CD4-positive, alpha-beta memory T cell (primary cell): ENCODE results near the gene CASP6. TPM values are rescaled to one million over a fixed set of nuclear protein-coding genes. Genes with fewer than 3 reads are reported as not detected.

Source experiments
- CTCF ChIA-PET: fragments of 350-600 bp; sonication (Branson Sonifier 250); formaldehyde crosslinking; loops from one replicate; lab custom pipeline; 2021; ENCODE audit warnings: inconsistent platforms; ENCODE audit not compliant: partially characterized antibody; lab: Charles Lee
- POLR2A ChIA-PET: fragments of 350-600 bp; sonication (Branson Sonifier 250); formaldehyde crosslinking; loops from one replicate; lab custom pipeline; 2021; ENCODE audit not compliant: partially characterized antibody; lab: Charles Lee
- DNase-seq, 5 donors: peaks; one replicate each; pipeline versions ENCODE4 v3.0.0 to v3.0.0-alpha.2; 2020 to 2022; ENCODE audit warnings: mixed read lengths in 1 of 5
- H3K27ac ChIP-seq: one replicate; pipeline ENCODE4 v1.7.0; 2013; ENCODE audit warnings: low read depth, low read length
- H3K27me3 ChIP-seq: 2 replicates; pipeline ENCODE4 v1.7.0; 2013; ENCODE audit warnings: mild to moderate bottlenecking, low read length, moderate library complexity; ENCODE audit not compliant: insufficient read depth
- H3K36me3 ChIP-seq: 2 replicates; pipeline ENCODE4 v1.7.0; 2013; ENCODE audit warnings: mild to moderate bottlenecking, low read length, moderate library complexity; ENCODE audit not compliant: insufficient read depth
- H3K4me1 ChIP-seq: 2 replicates; pipeline ENCODE4 v1.7.0; 2013; ENCODE audit warnings: mild to moderate bottlenecking, low read length, moderate library complexity; ENCODE audit not compliant: insufficient read depth
- H3K4me3 ChIP-seq, 2 donors: one replicate each; pipeline ENCODE4 v1.7.0; 2013; ENCODE audit warnings: low read length in 2 of 2, mild to moderate bottlenecking in 1 of 2
- H3K9me3 ChIP-seq, 2 donors: one replicate each; pipeline ENCODE4 v1.7.0; 2013; ENCODE audit warnings: low read length in 2 of 2, control low read depth in 1 of 2; ENCODE audit not compliant: control insufficient read depth in 1 of 2
- H3K27ac Mint-ChIP-seq, 7 donors: one replicate each; pipeline ENCODE4 v1.8.0; 2020 to 2021; ENCODE audit warnings: mixed read lengths in 7 of 7, mild to moderate bottlenecking in 6 of 7, inconsistent platforms in 3 of 7, moderate library complexity in 3 of 7
- H3K27me3 Mint-ChIP-seq, 2 donors: one replicate each; pipeline ENCODE4 v1.8.0; 2020 to 2021; ENCODE audit warnings: mixed read lengths in 2 of 2
- H3K36me3 Mint-ChIP-seq, 2 donors: one replicate each; pipeline ENCODE4 v1.8.0; 2020 to 2021; ENCODE audit warnings: mixed read lengths in 2 of 2, inconsistent platforms in 1 of 2, mild to moderate bottlenecking in 1 of 2
- H3K4me1 Mint-ChIP-seq, 4 donors: one replicate each; pipeline ENCODE4 v1.8.0; 2020 to 2021; ENCODE audit warnings: mixed read lengths in 4 of 4, mild to moderate bottlenecking in 1 of 4
- H3K4me3 Mint-ChIP-seq, 8 donors: one replicate each; pipeline ENCODE4 v1.8.0; 2020 to 2021; ENCODE audit warnings: mixed read lengths in 8 of 8, mild to moderate bottlenecking in 7 of 8, moderate library complexity in 6 of 8, inconsistent platforms in 3 of 8
- H3K9me3 Mint-ChIP-seq, 8 donors: one replicate each; pipeline ENCODE4 v1.8.0; 2020 to 2021; ENCODE audit warnings: mixed read lengths in 8 of 8, mild to moderate bottlenecking in 5 of 8, inconsistent platforms in 3 of 8, moderate library complexity in 1 of 8
- intact Hi-C: fragments of 100-400 bp; cut with micrococcal nuclease; formaldehyde crosslinking; loops from one replicate; pipeline ENCODE4 v1.15.1; 2023
- polyA plus RNA-seq, 2 donors: library from polyadenylated mRNA; unstranded; fragments of 300-500 nt; fragmentation: Illumina TruSeq; gene quantifications; one replicate each; pipeline ENCODE4 v1.2.3, GENCODE V29; 2021
- total RNA-seq, 2 experiments: library from RNA; stranded (reverse); gene quantifications; one replicate each; pipeline ENCODE4 v1.2.3, GENCODE V29; 2021

Gene CASP6
- total and polyA plus RNA-seq, 4 experiments from 2014 or later = 16.5 to 115 (median 59.6) TPM

- no peak overlapping the region for H3K4me3 Mint-ChIP-seq
- Histone ChIP-seq H3K27me3 (no peaks in the 10 kb centered on the region), H3K9me3 (no peaks in the 10 kb centered on the region), H3K27ac (no peak overlapping the region), H3K4me1 (peaks cover 7% of the 10 kb centered on the region), H3K4me3 (no peak overlapping the region), H3K36me3 (no peaks in the 10 kb centered on the region)
- peaks cover 34 to 46% of the 10 kb centered on the region in 2 donors for H3K36me3 Mint-ChIP-seq
- H3K4me1 Mint-ChIP-seq = peaks cover 19 to 45% (median 27%) of the 10 kb centered on the region in 4 donors
- H3K27me3 Mint-ChIP-seq = no peaks in the 10 kb centered on the region
- ChIA-PET POLR2A (no interaction called here), CTCF (interaction anchor here (1.5 kb wide), 1 partner anchor 116 kb away, joined by 4 read pairs; no protein-coding TSS in a partner anchor)
- intact Hi-C loops = no loop called here
- H3K9me3 Mint-ChIP-seq = no peaks in the 10 kb centered on the region
- DNase-seq = no peak
- H3K27ac Mint-ChIP-seq = peak overlapping the region in 6 of 7 donors; percentile 11 to 77 (median 58)
Measured at GRCh38 chr4:109676886-109677285, 26.4 kb downstream of the CASP6 start.

- H3K27me3 ChIP-seq = no peaks in the 10 kb centered on the region
- H3K4me1 ChIP-seq = no peaks in the 10 kb centered on the region
- H3K9me3 Mint-ChIP-seq = peaks cover 0 to 10% (median 5%) of the 10 kb centered on the region in 8 donors
- ChIA-PET POLR2A (no interaction called here), CTCF (interaction anchor here (1.1 kb wide), 1 partner anchor 28 kb away, joined by 3 read pairs; no protein-coding TSS in a partner anchor)
- H3K4me3 Mint-ChIP-seq = no peak overlapping the region
- peaks cover 36 to 48% of the 10 kb centered on the region in 2 donors for H3K36me3 Mint-ChIP-seq
- no peaks in the 10 kb centered on the region for H3K36me3 ChIP-seq
- intact Hi-C loops = no loop called here
- no peak overlapping the region for H3K4me3 ChIP-seq
- H3K4me1 Mint-ChIP-seq = peaks cover 14 to 42% (median 31%) of the 10 kb centered on the region in 4 donors
- peak overlapping the region in 5 of 7 donors; percentile 44 to 87 (median 55) for H3K27ac Mint-ChIP-seq
- no peak overlapping the region for H3K27ac ChIP-seq
- no peaks in the 10 kb centered on the region for H3K27me3 Mint-ChIP-seq
- H3K9me3 ChIP-seq = no peaks in the 10 kb centered on the region
- no peak for DNase-seq
Measured at GRCh38 chr4:109675843-109676242, 27.4 kb downstream of the CASP6 start.

- Histone ChIP-seq H3K27me3 (no peaks in the 10 kb centered on the region), H3K4me1 (no peaks in the 10 kb centered on the region), H3K9me3 (no peaks in the 10 kb centered on the region), H3K27ac (no peak overlapping the region), H3K36me3 (no peaks in the 10 kb centered on the region), H3K4me3 (no peak overlapping the region)
- H3K27me3 Mint-ChIP-seq = no peaks in the 10 kb centered on the region
- H3K27ac Mint-ChIP-seq = peak overlapping the region in 4 of 7 donors; percentile 18 to 68 (median 48)
- intact Hi-C loops = no loop called here
- POLR2A ChIA-PET = no interaction called here
- H3K4me1 Mint-ChIP-seq = peaks cover 10 to 36% (median 25%) of the 10 kb centered on the region in 4 donors
- DNase-seq = no peak
- H3K4me3 Mint-ChIP-seq = no peak overlapping the region
- CTCF ChIA-PET = interaction anchor here (1.1 kb wide), 1 partner anchor 29 kb away, joined by 3 read pairs; no protein-coding TSS in a partner anchor
- H3K36me3 Mint-ChIP-seq = peaks cover 33 to 45% of the 10 kb centered on the region in 2 donors
- H3K9me3 Mint-ChIP-seq = peaks cover 0 to 11% (median 5%) of the 10 kb centered on the region in 8 donors
Measured at GRCh38 chr4:109675181-109675580, 28.1 kb downstream of the CASP6 start.

GRCh38 chr4:109673303-109673702, 29.9 kb downstream of the CASP6 start:
- intact Hi-C loops = no loop called here
- H3K4me1 Mint-ChIP-seq = peaks cover 20 to 51% (median 37%) of the 10 kb centered on the region in 4 donors
- CTCF ChIA-PET = no interaction called here
- Histone ChIP-seq H3K4me1 (peaks cover 12% of the 10 kb centered on the region), H3K4me3 (no peak overlapping the region), H3K9me3 (no peaks in the 10 kb centered on the region), H3K36me3 (no peaks in the 10 kb centered on the region), H3K27me3 (no peaks in the 10 kb centered on the region), H3K27ac (no peak overlapping the region)
- no peak for DNase-seq
- POLR2A ChIA-PET = interaction anchor here (0.6 kb wide), 1 partner anchor 16 kb away, joined by 4 read pairs; no protein-coding TSS in a partner anchor
- peak overlapping the region in 1 of 7 donors; percentile 30 for H3K27ac Mint-ChIP-seq
- H3K4me3 Mint-ChIP-seq = no peak overlapping the region
- no peaks in the 10 kb centered on the region for H3K27me3 Mint-ChIP-seq
- peaks cover 34 to 48% of the 10 kb centered on the region in 2 donors for H3K36me3 Mint-ChIP-seq
- H3K9me3 Mint-ChIP-seq = peaks cover 0 to 11% (median 5%) of the 10 kb centered on the region in 8 donors

- no peaks in the 10 kb centered on the region for H3K27me3 ChIP-seq
- H3K36me3 Mint-ChIP-seq = peaks cover 33 to 46% of the 10 kb centered on the region in 2 donors
- no peak overlapping the region for H3K4me3 Mint-ChIP-seq
- H3K4me1 ChIP-seq = peaks cover 18% of the 10 kb centered on the region
- no peaks in the 10 kb centered on the region for H3K9me3 ChIP-seq
- H3K27me3 Mint-ChIP-seq = no peaks in the 10 kb centered on the region
- H3K27ac Mint-ChIP-seq = peak overlapping the region in 3 of 7 donors; percentile 38 to 56 (median 39)
- H3K27ac ChIP-seq = no peak overlapping the region
- CTCF ChIA-PET = no interaction called here
- intact Hi-C loops = no loop called here
- H3K4me3 ChIP-seq = no peak overlapping the region
- no peak for DNase-seq
- POLR2A ChIA-PET = interaction anchor here (0.7 kb wide), 2 partner anchors 24 to 30 kb away, joined by 3 read pairs; no protein-coding TSS in a partner anchor
- H3K9me3 Mint-ChIP-seq = peaks cover 0 to 11% (median 5%) of the 10 kb centered on the region in 8 donors
- H3K4me1 Mint-ChIP-seq = peaks cover 27 to 57% (median 44%) of the 10 kb centered on the region in 4 donors
- no peaks in the 10 kb centered on the region for H3K36me3 ChIP-seq
Measured at GRCh38 chr4:109672169-109672930, 30.9 kb downstream of the CASP6 start.

- Mint-ChIP-seq H3K9me3 (peaks cover 0 to 11% (median 5%) of the 10 kb centered on the region in 8 donors), H3K4me3 (no peak overlapping the region), H3K27me3 (no peaks in the 10 kb centered on the region), H3K36me3 (peaks cover 31 to 49% of the 10 kb centered on the region in 2 donors), H3K27ac (peak overlapping the region in 4 of 7 donors; percentile 39 to 77 (median 52)), H3K4me1 (peaks cover 32 to 61% (median 50%) of the 10 kb centered on the region in 4 donors)
- H3K36me3 ChIP-seq = no peaks in the 10 kb centered on the region
- intact Hi-C loops = no loop called here
- H3K27ac ChIP-seq = no peak overlapping the region
- H3K4me1 ChIP-seq = peaks cover 28% of the 10 kb centered on the region
- ChIA-PET CTCF (no interaction called here), POLR2A (interaction anchor here (0.7 kb wide), 2 partner anchors 22 to 23 kb away, joined by 3 read pairs; no protein-coding TSS in a partner anchor)
- H3K4me3 ChIP-seq = no peak overlapping the region
- DNase-seq = no peak
- H3K9me3 ChIP-seq = no peaks in the 10 kb centered on the region
- H3K27me3 ChIP-seq = no peaks in the 10 kb centered on the region
Measured at GRCh38 chr4:109671350-109671749, 31.9 kb downstream of the CASP6 start.
